BJ (cell line): Measurements from ENCODE around the gene CPD. TPM values are rescaled to one million over a fixed set of nuclear protein-coding genes. Genes with fewer than 3 reads are reported as not detected.

ENCODE experiments used
- CTCF ChIA-PET: fragments of 350-600 bp; formaldehyde crosslinking; extraction: SDS; loops from one replicate; lab custom pipeline; 2021; ENCODE audit warnings: antibody characterized with exemption, inconsistent platforms; lab: Yijun Ruan, JAX
- POLR2A ChIA-PET: fragments of 300-600 bp; sonication (Branson Sonifier 250); formaldehyde crosslinking; extraction: SDS; loops from one replicate; lab custom pipeline; 2021; ENCODE audit warnings: antibody characterized with exemption; lab: Charles Lee
- DNase-seq: peaks from one replicate; pipeline ENCODE4 v3.0.0-alpha.2; 2011; ENCODE audit warnings: low read depth
- H3K27me3 ChIP-seq: 2 replicates; pipeline ENCODE4 v1.6.0; 2011; ENCODE audit warnings: low read length; ENCODE audit not compliant: control insufficient read depth, insufficient read depth
- H3K36me3 ChIP-seq: 2 replicates; pipeline ENCODE4 v1.5.1; 2011; ENCODE audit warnings: low read length; ENCODE audit not compliant: control insufficient read depth, insufficient read depth
- H3K4me3 ChIP-seq: 2 replicates; pipeline ENCODE4 v1.5.1; 2011; ENCODE audit warnings: low read depth, mild to moderate bottlenecking, control low read depth, low read length
- polyA plus RNA-seq: library from polyadenylated mRNA; depleted of rRNA; stranded (reverse); fragments of >200 nt; gene quantifications from 2 replicates; pipeline ENCODE4 v1.2.3, GENCODE V29; 2011
- TF ChIP-seq, protein P1 (sequence below): IDR thresholded peaks from 2 replicates; pipeline ENCODE4 v1.5.1; 2011; ENCODE audit warnings: low read depth, mild to moderate bottlenecking, control low read depth, inconsistent platforms, low read length, moderate library complexity; ENCODE audit not compliant: insufficient read depth

CPD gene
- polyA plus RNA-seq, 1 experiment: 65.4 TPM

DNA sequence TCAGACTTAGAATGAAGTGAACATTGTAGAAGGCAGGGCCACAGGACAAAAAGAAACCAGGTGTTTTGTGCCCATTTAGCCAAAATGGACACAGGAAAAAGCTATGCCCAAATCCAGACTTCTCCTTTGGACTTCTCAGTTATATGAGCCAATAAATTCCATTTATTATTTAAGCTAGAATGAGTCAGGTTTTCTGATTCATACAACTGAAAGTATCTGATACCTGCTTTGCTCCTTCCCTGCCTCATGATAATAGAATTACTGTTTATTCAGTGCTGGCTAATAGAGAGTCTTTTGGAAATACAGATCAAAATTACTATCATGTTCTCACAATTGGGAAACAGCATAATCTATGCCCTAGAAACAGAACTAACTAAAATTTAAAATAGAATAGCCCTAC lies 8.7 kb upstream of the CPD start:
- no peak for DNase-seq
- POLR2A ChIA-PET: no interaction called here
- TF ChIP-seq, protein P1, sequence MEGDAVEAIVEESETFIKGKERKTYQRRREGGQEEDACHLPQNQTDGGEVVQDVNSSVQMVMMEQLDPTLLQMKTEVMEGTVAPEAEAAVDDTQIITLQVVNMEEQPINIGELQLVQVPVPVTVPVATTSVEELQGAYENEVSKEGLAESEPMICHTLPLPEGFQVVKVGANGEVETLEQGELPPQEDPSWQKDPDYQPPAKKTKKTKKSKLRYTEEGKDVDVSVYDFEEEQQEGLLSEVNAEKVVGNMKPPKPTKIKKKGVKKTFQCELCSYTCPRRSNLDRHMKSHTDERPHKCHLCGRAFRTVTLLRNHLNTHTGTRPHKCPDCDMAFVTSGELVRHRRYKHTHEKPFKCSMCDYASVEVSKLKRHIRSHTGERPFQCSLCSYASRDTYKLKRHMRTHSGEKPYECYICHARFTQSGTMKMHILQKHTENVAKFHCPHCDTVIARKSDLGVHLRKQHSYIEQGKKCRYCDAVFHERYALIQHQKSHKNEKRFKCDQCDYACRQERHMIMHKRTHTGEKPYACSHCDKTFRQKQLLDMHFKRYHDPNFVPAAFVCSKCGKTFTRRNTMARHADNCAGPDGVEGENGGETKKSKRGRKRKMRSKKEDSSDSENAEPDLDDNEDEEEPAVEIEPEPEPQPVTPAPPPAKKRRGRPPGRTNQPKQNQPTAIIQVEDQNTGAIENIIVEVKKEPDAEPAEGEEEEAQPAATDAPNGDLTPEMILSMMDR: no peak
- Histone ChIP-seq H3K4me3 (no peak overlapping the region), H3K36me3 (no peaks in the 10 kb centered on the region), H3K27me3 (no peaks in the 10 kb centered on the region)
- CTCF ChIA-PET: no interaction called here

DNA sequence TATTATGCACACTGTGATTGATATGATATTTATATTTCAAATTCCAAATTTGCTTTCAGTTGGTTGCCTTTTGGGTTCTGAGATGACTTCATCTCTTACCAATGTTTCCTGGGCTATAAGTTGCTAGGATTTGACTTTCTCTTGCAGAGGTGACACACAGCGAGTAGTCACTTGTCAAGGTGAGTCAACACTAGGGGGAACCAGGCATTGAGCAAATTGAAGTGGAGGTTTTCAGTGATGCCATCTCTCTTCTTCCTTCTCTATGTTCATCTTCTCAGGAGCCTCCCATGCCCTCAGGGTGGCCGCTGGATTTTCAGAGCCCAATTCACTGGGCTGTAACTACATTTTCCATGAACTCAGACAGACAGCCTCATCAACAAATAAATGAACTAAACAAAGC lies 6.0 kb upstream of the CPD start:
- TF ChIP-seq, protein P1: no peak
- CTCF ChIA-PET: no interaction called here

DNA sequence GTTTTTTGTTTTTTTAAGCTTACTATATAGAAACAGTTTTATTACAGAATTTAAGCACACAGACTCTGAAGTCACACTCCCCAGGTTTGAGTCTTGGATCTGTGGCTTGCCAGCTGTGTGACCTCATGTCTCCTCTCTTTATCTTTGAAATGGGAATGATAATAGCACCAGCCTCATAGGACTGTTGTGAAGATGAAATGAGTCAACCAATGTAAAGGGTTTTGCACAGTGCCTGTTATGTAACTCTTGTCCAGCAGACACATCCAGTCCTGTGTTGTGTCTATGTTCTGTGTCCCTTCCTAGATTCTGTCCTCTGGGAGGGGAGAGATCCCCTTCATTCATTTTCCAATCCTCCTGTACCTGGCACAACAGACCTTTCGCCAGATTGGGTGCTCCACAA lies 3.1 kb upstream of the CPD start:
- Histone ChIP-seq H3K27me3 (no peaks in the 10 kb centered on the region), H3K4me3 (no peak overlapping the region), H3K36me3 (no peaks in the 10 kb centered on the region)
- ChIA-PET CTCF (interaction anchor here (1.0 kb wide), 1 partner anchor 30 kb away, joined by 3 read pairs; no protein-coding TSS in a partner anchor), POLR2A (no interaction called here)
- no peak for DNase-seq
- TF ChIP-seq, protein P1: no peak

More for the DNA sequence above, 6.0 kb upstream of the CPD start:
- Histone ChIP-seq H3K4me3 (no peak overlapping the region), H3K27me3 (no peaks in the 10 kb centered on the region), H3K36me3 (no peaks in the 10 kb centered on the region)
- no peak for DNase-seq
- POLR2A ChIA-PET: no interaction called here

DNA sequence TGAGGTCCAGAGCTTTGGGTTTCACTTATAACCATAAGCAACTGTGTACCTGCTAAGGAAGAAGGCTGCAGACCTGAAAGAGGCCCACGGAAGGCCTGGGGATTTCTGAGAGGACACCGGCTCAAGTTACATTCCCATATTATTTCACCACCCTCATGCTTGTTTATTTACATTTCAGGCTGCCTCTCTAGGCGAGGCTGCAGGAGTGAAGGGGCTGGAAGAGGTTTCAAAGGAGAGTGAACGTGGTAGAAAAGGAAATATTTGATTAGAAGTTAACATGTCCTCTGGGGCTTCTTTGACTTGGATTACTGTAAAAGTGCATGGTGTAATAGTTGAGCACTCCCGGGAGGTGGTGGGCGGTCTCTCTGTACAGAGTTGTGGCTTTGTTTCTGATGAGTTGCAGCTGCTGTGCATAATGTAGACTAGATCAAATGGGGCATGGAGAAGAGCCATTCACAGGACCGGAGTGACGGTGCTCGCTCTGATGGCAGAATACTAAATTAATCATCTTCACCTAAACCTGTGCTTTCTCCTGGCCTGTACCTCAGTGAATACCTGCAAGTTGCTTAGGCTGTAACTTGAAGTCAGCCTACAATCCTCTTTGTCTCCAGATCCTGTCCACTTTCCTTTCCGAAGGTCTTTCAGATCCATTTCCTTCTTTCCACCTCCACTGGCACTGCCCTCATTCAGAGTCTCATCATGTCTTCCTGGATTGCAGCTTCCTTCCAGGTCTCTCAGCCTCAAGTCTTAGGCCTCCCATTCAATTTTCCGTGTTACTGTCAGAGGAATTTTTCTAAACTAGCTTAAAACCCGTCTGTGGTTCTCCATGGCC lies 1.9 kb upstream of the CPD start:
- H3K36me3 ChIP-seq: no peaks in the 10 kb centered on the region
- peak; percentile 31 for DNase-seq
- H3K4me3 ChIP-seq: no peak overlapping the region
- CTCF ChIA-PET: interaction anchor here (1.4 to 2.1 kb wide), 2 partner anchors 37 to 100 kb away, joined by 3 to 10 read pairs; partner anchors contain the start of gene GOSR1
- POLR2A ChIA-PET: no interaction called here
- TF ChIP-seq, protein P1: no peak
- H3K27me3 ChIP-seq: no peaks in the 10 kb centered on the region

DNA sequence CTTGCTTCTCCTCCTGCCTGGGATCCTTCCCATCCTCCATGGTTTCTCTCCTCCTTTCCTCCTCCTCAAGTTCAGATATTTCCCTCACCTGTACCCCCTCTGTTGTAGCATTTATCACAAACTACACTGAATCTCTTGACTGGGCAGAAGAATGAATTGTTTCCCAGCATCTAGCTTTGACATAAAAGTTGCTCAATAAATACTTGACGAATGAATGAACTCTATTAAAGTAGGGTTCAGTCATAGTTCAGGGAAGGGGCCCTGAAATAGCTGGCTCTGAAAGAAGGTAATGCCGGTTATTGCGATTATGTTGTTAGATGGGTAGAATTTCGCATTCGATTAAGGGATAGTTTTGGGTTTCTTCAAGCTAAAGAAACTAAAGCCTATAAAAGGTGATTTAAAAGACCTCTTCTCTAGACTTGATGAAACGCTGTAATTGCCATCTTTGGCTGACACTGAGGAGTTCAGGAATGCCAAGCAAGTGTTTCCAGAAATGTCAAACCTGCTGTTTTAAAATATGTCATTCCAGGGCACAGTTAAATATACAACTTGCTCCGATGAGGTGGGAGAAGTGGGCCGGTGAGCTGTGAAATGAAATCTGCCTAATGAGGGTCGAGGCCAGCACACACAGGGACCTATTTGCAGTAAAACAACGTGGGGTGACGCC lies 1.0 kb upstream of the CPD start:
- no peaks in the 10 kb centered on the region for H3K36me3 ChIP-seq
- ChIA-PET POLR2A (no interaction called here), CTCF (interaction anchor here (0.9 to 2.1 kb wide), 3 partner anchors 11 to 99 kb away, joined by 3 to 10 read pairs (median 3); partner anchors contain the start of gene GOSR1)
- no peaks in the 10 kb centered on the region for H3K27me3 ChIP-seq
- no peak overlapping the region for H3K4me3 ChIP-seq
- no peak for DNase-seq
- TF ChIP-seq, protein P1: no peak
